AG09309 (cell line): Measurements from ENCODE around the gene FNDC3B.

Source experiments
- DNase-seq: peaks from one replicate; pipeline ENCODE4 v3.0.0-alpha.2; 2010; ENCODE audit warnings: low read depth
- H3K4me3 ChIP-seq: 2 replicates; pipeline ENCODE4 v1.5.1; 2011; ENCODE audit warnings: mild to moderate bottlenecking, low read depth, low read length, moderate library complexity; ENCODE audit not compliant: control insufficient read depth
- CTCF ChIP-seq: IDR thresholded peaks from 2 replicates; pipeline ENCODE4 v1.5.1; 2011; ENCODE audit warnings: mild to moderate bottlenecking, low read depth, low read length, inconsistent platforms; ENCODE audit not compliant: insufficient read depth, control insufficient read depth; ENCODE audit errors: missing control alignments

FNDC3B gene

GRCh38 chr3:172065967-172066762 lies 26.8 kb downstream of the FNDC3B start:
- DNase-seq, result no peak
- no peak overlapping the region for H3K4me3 ChIP-seq
- no peak for TF ChIP-seq CTCF

- H3K4me3 ChIP-seq, result no peak overlapping the region
- TF ChIP-seq CTCF, result no peak
- DNase-seq, result no peak
These were observed 27.8 kb downstream of the FNDC3B start for GRCh38 chr3:172066880-172067796.

GRCh38 chr3:172067837-172068440 lies 28.6 kb downstream of the FNDC3B start:
- H3K4me3 ChIP-seq, result no peak overlapping the region
- no peak for TF ChIP-seq CTCF
- DNase-seq, result no peak

- TF ChIP-seq CTCF, result no peak
- DNase-seq, result no peak
- no peak overlapping the region for H3K4me3 ChIP-seq
These were observed 29.6 kb downstream of the FNDC3B start for GRCh38 chr3:172068977-172069376.

GRCh38 chr3:172069478-172069877 lies 30.1 kb downstream of the FNDC3B start:
- DNase-seq, result no peak
- no peak for TF ChIP-seq CTCF
- no peak overlapping the region for H3K4me3 ChIP-seq

GRCh38 chr3:172070269-172070668 lies 30.9 kb downstream of the FNDC3B start:
- TF ChIP-seq CTCF, result no peak

More at GRCh38 chr3:172070269-172070668, 30.9 kb downstream of the FNDC3B start:
- H3K4me3 ChIP-seq, result no peak overlapping the region
- DNase-seq, result no peak
